ENCODE measurements around the gene CMTM2. TPM values are rescaled to one million over a fixed set of nuclear protein-coding genes. Genes with fewer than 3 reads are reported as not detected.

The CMTM2 gene
- total and polyA plus RNA-seq, 9 of the 15 experiments (the other 6 are each of a cell fraction or from before 2014, with no cell fraction given) = not detected

GRCh38 chr16:66619534-66620428 lies 40.5 kb downstream of the CMTM2 start (continued):
- peak; percentile 39; the same call in 1 of the 2 replicates for TF ChIP-seq CBFA2T3 (IDR thresholded peaks at IDR 0.05)
- TF ChIP-seq IRF2 (CRISPR knock-in tag; IDR thresholded peaks at IDR 0.05) = no peak
- TF ChIP-seq, protein P1, sequence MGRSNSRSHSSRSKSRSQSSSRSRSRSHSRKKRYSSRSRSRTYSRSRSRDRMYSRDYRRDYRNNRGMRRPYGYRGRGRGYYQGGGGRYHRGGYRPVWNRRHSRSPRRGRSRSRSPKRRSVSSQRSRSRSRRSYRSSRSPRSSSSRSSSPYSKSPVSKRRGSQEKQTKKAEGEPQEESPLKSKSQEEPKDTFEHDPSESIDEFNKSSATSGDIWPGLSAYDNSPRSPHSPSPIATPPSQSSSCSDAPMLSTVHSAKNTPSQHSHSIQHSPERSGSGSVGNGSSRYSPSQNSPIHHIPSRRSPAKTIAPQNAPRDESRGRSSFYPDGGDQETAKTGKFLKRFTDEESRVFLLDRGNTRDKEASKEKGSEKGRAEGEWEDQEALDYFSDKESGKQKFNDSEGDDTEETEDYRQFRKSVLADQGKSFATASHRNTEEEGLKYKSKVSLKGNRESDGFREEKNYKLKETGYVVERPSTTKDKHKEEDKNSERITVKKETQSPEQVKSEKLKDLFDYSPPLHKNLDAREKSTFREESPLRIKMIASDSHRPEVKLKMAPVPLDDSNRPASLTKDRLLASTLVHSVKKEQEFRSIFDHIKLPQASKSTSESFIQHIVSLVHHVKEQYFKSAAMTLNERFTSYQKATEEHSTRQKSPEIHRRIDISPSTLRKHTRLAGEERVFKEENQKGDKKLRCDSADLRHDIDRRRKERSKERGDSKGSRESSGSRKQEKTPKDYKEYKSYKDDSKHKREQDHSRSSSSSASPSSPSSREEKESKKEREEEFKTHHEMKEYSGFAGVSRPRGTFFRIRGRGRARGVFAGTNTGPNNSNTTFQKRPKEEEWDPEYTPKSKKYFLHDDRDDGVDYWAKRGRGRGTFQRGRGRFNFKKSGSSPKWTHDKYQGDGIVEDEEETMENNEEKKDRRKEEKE (IDR thresholded peaks at IDR 0.05; ENCODE audit: borderline replicate concordance in 1 of 2, control insufficient read depth in 1 of 2, low read depth in 2 of 2, low read length in 1 of 2) = no peak
- TF ChIP-seq RFX7 (CRISPR knock-in tag; IDR thresholded peaks at IDR 0.05) = no peak
- TF ChIP-seq, protein P2, sequence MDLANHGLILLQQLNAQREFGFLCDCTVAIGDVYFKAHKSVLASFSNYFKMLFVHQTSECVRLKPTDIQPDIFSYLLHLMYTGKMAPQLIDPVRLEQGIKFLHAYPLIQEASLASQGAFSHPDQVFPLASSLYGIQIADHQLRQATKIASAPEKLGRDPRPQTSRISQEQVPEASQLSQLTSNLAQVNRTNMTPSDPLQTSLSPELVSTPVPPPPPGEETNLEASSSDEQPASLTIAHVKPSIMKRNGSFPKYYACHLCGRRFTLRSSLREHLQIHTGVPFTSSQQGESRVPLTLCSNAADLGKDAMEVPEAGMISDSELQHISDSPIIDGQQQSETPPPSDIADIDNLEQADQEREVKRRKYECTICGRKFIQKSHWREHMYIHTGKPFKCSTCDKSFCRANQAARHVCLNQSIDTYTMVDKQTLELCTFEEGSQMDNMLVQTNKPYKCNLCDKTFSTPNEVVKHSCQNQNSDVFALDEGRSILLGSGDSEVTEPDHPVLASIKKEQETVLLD (IDR thresholded peaks at IDR 0.05) = no peak
- no peak for TF ChIP-seq PATZ1 (CRISPR knock-in tag; IDR thresholded peaks at IDR 0.05; ENCODE audit: borderline replicate concordance)
- TF ChIP-seq, protein P3, sequence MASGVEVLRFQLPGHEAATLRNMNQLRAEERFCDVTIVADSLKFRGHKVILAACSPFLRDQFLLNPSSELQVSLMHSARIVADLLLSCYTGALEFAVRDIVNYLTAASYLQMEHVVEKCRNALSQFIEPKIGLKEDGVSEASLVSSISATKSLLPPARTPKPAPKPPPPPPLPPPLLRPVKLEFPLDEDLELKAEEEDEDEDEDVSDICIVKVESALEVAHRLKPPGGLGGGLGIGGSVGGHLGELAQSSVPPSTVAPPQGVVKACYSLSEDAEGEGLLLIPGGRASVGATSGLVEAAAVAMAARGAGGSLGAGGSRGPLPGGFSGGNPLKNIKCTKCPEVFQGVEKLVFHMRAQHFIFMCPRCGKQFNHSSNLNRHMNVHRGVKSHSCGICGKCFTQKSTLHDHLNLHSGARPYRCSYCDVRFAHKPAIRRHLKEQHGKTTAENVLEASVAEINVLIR (CRISPR knock-in tag; IDR thresholded peaks at IDR 0.05) = peak; percentile 19; the same call in 1 of the 2 replicates
- TF ChIP-seq ZNF699 (CRISPR knock-in tag; IDR thresholded peaks at IDR 0.05; ENCODE audit: insufficient replicate concordance) = no peak
- no peak for TF ChIP-seq ADNP (tag; IDR thresholded peaks at IDR 0.05)
- TF ChIP-seq PCBP1 (IDR thresholded peaks at IDR 0.05; ENCODE audit: low read depth, low read length, poor library complexity, severe bottlenecking) = no peak
- no peak for TF ChIP-seq ZNF140 (CRISPR knock-in tag; IDR thresholded peaks at IDR 0.05)
- TF ChIP-seq ZNF175 (CRISPR knock-in tag; IDR thresholded peaks at IDR 0.05; ENCODE audit: low read depth) = no peak; the same call in 1 of the 2 replicates
- no peak for TF ChIP-seq FOSL1 (tag; conservative IDR thresholded peaks at IDR 0.05)
- no peak for TF ChIP-seq BRD9 (IDR thresholded peaks at IDR 0.05; ENCODE audit: low read depth, partially characterized antibody)
- TF ChIP-seq MCM7 (IDR thresholded peaks at IDR 0.05) = no peak
- TF ChIP-seq YBX1 (IDR thresholded peaks at IDR 0.05) = no peak
- TF ChIP-seq, protein P4, sequence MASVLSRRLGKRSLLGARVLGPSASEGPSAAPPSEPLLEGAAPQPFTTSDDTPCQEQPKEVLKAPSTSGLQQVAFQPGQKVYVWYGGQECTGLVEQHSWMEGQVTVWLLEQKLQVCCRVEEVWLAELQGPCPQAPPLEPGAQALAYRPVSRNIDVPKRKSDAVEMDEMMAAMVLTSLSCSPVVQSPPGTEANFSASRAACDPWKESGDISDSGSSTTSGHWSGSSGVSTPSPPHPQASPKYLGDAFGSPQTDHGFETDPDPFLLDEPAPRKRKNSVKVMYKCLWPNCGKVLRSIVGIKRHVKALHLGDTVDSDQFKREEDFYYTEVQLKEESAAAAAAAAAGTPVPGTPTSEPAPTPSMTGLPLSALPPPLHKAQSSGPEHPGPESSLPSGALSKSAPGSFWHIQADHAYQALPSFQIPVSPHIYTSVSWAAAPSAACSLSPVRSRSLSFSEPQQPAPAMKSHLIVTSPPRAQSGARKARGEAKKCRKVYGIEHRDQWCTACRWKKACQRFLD (CRISPR knock-in tag; IDR thresholded peaks at IDR 0.05) = peak; percentile 85; the same call in 1 of the 2 replicates

Data from K562 (cell line).